Measurements from ENCODE around the gene UNC45A.
A peak's percentile ranks its signal among the peaks of the same experiment; 100 is the strongest.
"Not testable (repeated sequence)": the region's sequence is repeated elsewhere in the genome, so short reads cannot be mapped to it uniquely, and the experiment has no call there.

The UNC45A gene

DNA sequence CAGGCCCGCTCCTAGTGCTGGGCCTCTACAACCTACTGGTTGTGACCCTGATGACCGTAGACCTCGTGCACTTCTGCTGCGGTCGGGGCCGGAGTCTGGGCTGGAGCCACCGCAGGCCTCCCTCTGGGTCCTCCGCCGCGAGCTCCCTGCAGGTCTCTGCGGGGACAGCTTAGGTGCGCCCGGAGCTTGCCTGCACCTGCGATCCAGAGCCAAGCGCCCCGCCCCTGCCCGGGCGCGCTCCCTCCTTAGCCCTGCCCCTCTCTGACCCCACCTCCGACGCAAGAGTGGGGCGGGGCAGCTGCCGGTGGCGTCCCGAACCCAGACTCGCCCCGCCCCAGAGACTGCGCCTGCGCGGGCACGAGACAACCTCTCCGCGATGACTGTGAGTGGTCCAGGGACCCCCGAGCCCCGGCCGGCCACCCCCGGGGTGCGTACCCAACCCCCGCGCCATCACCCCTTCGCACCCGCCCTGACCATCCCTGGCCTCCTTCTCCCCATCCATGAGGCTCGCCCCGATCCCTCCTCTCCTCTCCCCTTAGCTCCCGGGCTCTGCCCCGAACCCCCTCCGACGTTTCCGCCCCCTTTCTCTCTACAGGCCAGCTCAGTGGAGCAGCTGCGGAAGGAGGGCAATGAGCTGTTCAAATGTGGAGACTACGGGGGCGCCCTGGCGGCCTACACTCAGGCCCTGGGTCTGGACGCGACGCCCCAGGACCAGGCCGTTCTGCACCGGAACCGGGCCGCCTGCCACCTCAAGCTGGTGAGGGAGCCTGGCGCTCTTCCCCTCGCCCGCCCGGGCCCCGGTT, at the start of gene UNC45A:
Gene UNC45A, plus strand, starts transcription at position 337 of the 803 bp plus-strand sequence. Its CDS starts 40 bp downstream, at position 377.
- peak; percentile 91 to 95 (median 94) for DNase-seq (ENCODE audit: low read depth in 4 of 4, low spot score in 1 of 4)

DNA sequence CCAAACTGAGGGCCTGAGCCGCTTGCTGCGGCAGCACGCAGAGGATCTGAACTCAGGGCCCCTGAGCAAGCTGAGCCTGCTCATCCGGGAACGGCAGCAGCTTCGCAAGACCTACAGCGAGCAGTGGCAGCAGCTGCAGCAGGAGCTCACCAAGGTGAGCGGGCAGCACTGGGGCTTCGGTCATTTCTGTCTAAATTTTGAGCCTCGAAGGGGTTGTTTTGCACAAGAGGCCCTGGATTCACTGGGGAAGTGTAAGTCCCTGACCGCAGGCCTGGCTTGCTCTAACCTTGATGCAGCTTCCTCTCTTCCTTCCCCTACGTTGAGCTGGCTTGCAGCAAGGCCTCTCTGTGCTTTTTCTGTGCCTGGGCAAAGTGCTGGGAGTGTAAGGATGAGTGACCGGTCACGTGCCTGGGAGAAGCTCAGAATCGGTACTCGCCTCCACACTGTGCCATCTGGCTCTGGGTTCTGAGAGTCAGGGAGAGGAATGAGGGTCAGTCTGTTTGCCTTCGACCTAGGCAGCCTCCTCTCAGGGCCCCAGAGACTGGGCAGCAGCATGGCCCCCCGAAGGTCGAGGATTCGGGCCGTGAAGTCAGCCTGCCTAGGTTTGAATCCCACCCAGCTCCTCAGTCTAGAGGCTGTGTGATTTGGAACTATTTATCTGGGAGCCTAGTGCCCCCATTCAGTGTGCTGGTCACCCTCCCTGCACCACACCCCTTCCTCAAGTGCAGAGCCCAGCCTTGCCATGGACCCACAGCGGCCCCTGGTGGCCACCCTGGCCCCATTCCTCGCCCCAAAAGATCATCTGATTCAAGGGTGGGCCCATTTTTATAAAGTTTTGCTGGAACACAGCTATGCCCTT, 49.4 kb upstream of the UNC45A start:
- DNase-seq (ENCODE audit: low read depth in 4 of 4, low spot score in 1 of 4), result peak; percentile 62 to 83 (median 73)

GRCh38 chr15:90886291-90886614, 48.8 kb upstream of the UNC45A start:
- DNase-seq (ENCODE audit: low read depth in 4 of 4, low spot score in 1 of 4), result no peak

- DNase-seq (ENCODE audit: low read depth in 4 of 4, low spot score in 1 of 4), result no peak
Observed at GRCh38 chr15:90887037-90887481, 48.0 kb upstream of the UNC45A start.

- DNase-seq (ENCODE audit: low read depth in 4 of 4, low spot score in 1 of 4), result no peak
Observed at GRCh38 chr15:90889313-90889730, 45.8 kb upstream of the UNC45A start.

- no peak for DNase-seq (ENCODE audit: low read depth in 4 of 4, low spot score in 1 of 4)
Observed at GRCh38 chr15:90889736-90890456, 45.2 kb upstream of the UNC45A start.

DNA sequence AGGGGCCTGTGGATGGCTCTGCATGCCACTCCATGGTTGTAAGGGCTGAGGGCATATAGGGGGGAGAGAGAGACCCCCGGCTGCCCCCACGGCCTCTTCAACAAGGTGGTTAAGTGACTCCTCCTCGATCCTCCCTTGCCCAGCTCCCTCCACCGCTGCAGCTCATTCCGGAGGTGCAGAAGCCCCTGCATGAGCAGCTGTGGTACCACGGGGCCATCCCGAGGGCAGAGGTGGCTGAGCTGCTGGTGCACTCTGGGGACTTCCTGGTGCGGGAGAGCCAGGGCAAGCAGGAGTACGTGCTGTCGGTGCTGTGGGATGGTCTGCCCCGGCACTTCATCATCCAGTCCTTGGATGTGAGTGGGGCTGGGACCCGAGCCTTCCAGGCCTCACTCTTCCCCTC, 44.2 kb upstream of the UNC45A start:
- no peak for DNase-seq (ENCODE audit: low read depth in 4 of 4, low spot score in 1 of 4)

GRCh38 chr15:90891346-90891949, 43.6 kb upstream of the UNC45A start:
- DNase-seq (ENCODE audit: low read depth in 4 of 4, low spot score in 1 of 4), result no peak

DNA sequence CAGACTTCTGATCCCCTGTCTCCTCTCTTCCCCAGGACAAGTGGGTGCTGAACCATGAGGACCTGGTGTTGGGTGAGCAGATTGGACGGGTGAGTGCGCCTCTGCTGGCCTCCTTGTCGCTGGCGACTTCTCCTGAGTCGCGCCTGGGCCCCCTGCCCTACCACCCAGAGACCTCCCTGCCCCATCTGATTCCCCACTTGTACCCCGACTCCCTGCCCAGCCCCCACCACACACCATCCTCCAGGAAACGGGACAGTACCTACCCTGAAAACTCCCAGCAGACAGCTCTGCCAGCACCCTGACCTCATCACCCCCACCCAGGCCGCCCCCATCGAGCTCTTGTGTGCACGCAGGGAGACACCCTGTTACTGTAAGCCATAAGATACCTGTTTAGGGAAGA, 43.1 kb upstream of the UNC45A start:
- no peak for DNase-seq (ENCODE audit: low read depth in 4 of 4, low spot score in 1 of 4)

- no peak for DNase-seq (ENCODE audit: low read depth in 4 of 4, low spot score in 1 of 4)
Observed at GRCh38 chr15:90892498-90893174, 42.4 kb upstream of the UNC45A start.

GRCh38 chr15:90893175-90894090, 41.7 kb upstream of the UNC45A start:
- DNase-seq (ENCODE audit: low read depth in 4 of 4, low spot score in 1 of 4), result no peak

DNA sequence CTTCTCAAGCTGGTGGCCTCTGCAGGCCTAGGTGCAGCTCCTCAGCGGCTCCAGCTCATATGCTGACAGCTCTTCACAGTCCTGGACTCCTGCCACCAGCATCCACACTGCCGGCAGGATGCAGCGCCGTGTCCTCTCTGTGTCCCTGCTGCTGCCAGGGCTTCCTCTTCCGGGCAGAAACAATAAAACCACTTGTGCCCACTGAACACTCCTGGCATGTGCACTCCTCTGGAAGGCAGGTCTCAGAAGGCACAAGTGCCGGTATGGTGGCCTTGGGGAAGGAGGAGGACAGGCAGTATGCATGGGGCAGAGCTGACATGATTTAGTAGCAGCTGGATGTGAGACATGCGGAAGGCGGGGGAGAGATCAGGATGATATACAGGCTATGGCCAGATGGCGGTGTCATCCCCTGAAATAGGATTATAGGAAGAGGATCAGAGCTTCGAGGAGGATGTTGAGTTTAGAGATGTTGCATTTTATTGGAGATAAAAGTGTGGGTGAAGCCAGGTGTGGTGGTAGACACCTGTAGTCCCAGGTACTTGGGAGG, 39.4 kb upstream of the UNC45A start:
- DNase-seq (ENCODE audit: low read depth in 4 of 4, low spot score in 1 of 4), result no peak

DNA sequence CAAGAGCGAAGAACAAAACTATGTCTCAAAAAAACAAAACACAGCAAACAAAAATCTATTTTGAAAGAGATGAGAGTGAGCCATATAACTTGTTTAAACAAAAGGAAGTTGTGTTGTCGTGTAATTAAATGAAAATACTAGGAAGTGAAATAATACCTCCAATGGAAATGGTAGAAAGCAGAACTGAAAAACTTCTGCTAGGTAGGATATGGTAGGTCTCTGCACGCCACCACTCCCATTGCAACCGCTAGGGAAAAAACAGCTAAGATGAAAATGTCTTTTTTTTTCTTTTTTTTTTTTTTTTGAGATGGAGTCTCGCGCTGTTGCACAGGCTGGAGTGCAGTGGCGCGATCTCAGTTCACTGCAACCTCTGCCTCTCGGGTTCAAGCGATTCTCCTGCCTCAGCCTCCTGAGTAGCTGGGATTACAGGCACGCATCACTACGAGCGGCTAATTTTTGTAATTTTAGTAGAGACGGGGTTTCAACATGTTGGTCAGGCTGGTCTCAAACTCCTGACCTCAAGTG, 37.9 kb upstream of the UNC45A start:
- DNase-seq (ENCODE audit: low read depth in 4 of 4, low spot score in 1 of 4), result not testable (repeated sequence)

GRCh38 chr15:90901175-90902039, 33.7 kb upstream of the UNC45A start:
- DNase-seq (ENCODE audit: low read depth in 4 of 4, low spot score in 1 of 4), result no peak

GRCh38 chr15:90902040-90902839, 32.8 kb upstream of the UNC45A start:
- DNase-seq (ENCODE audit: low read depth in 4 of 4, low spot score in 1 of 4), result peak; percentile 36 to 63 (median 46)

DNA sequence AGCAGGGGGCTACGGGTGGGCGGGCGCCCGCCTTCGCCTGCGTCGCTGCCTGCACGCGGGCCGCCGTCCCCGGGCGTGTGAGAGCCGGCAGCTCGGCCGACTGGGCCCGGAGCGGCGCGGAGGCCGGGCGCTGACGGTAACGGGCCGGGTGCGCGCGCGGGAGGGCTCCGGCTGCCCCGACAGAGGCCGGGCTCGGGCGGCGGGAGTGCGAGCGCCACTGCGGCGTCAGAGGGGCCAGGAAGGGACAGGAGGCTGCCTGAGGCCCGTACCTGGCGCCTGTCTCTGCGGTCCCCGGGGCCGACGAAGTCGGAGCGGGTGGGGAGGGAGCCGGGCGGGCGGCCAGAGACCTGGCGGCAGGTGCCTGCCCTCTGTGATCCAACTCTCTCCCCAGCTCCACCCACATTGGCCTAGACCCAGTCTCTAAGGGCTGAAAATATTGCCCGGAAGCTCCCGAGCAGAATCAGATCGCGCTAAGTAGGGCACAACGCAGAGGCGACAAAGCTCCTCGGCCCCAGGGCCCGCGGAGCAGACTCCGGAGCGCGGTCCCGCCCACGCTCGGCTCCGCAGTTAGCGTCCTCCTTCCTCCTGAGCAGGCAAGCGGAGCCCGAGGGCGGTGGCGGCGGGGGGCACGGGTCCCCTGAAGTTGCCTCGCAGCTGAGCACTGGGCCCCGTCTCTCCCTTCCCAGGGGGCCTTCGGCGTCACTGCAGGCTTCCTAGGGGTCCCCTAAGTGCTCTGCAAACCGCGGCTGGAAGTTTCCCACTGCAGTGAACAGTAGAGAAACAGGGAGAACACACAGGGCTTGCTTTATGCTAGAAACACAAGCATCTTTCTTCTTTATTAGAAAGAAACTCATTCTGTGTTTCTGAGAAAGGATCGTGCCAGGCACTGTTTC, 32.0 kb upstream of the UNC45A start, which contains the start of gene MAN2A2:
Gene MAN2A2, plus strand, starts transcription at position 463 of the 893 bp plus-strand sequence. CDS start 906 bp downstream, outside the sequence.
- DNase-seq (ENCODE audit: low read depth in 4 of 4, low spot score in 1 of 4), result peak; percentile 54 to 77 (median 68)

Measured in stimulated activated CD4-positive, alpha-beta T cell treated with anti-CD3 and anti-CD28 coated beads, Interleukin-1b, Interleukin-23, amount 100 ng/mL, for 24 hours (primary cell).